ENCODE data around the gene CLIP1.
"Not testable (repeated sequence)": the region's sequence is repeated elsewhere in the genome, so short reads cannot be mapped to it uniquely, and the experiment has no call there.

CLIP1 gene

DNA sequence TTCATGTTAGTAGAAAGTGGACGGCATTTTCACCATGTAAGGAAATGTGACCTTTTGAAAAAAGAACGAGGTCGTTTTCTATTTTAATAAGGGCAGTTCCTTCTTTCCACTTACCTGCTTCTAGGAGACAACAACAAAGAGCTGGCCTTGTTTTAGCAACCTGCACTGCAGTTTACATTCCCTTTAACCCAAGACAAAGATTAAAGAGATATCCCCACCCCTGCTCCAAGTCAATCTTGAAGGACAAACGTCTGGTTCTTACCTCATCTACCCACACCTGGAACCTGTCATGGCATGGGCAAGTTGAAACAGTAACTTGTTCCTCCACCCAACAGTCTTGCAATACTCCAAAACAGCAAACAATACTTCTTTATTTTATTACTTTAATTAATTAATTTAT is 45.5 kb upstream of the CLIP1 start:
- Histone ChIP-seq H3K79me2 (ENCODE audit: insufficient read depth, low read length) (no peaks in the 10 kb centered on the region), H3K4me1 (ENCODE audit: insufficient read depth, low read length) (no peaks in the 10 kb centered on the region), H4K20me1 (ENCODE audit: insufficient read depth, low read length) (no peaks in the 10 kb centered on the region), H3K36me3 (ENCODE audit: insufficient read depth, low read length) (peaks cover 11% of the 10 kb centered on the region; the same call in 1 of the 2 replicates), H3K27ac (ENCODE audit: low read length) (no peak overlapping the region), H3K9me3 (ENCODE audit: insufficient read depth, low read length, severe bottlenecking) (no peaks in the 10 kb centered on the region), H3K4me3 (ENCODE audit: low read depth in 1 of 2, low read length in 2 of 2) (no peak overlapping the region), H3K27me3 (ENCODE audit: insufficient read depth, low read length, poor library complexity) (no peaks in the 10 kb centered on the region), H3K9ac (ENCODE audit: low read depth, low read length) (no peak overlapping the region), H2AFZ (ENCODE audit: low read depth, low read length) (no peak overlapping the region), H3K4me2 (ENCODE audit: insufficient read depth, low read length) (no peak overlapping the region)
- DNase-seq (no peak), ATAC-seq (ENCODE audit: insufficient read depth, low read depth) (no peak)
- TF ChIP-seq EZH2 (IDR thresholded peaks at IDR 0.05; ENCODE audit: borderline replicate concordance, low read depth, low read length, severe bottlenecking) = no peak
- TF ChIP-seq, protein P1, sequence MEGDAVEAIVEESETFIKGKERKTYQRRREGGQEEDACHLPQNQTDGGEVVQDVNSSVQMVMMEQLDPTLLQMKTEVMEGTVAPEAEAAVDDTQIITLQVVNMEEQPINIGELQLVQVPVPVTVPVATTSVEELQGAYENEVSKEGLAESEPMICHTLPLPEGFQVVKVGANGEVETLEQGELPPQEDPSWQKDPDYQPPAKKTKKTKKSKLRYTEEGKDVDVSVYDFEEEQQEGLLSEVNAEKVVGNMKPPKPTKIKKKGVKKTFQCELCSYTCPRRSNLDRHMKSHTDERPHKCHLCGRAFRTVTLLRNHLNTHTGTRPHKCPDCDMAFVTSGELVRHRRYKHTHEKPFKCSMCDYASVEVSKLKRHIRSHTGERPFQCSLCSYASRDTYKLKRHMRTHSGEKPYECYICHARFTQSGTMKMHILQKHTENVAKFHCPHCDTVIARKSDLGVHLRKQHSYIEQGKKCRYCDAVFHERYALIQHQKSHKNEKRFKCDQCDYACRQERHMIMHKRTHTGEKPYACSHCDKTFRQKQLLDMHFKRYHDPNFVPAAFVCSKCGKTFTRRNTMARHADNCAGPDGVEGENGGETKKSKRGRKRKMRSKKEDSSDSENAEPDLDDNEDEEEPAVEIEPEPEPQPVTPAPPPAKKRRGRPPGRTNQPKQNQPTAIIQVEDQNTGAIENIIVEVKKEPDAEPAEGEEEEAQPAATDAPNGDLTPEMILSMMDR (IDR thresholded peaks at IDR 0.05; ENCODE audit: borderline replicate concordance, extremely low read depth, low read length, poor library complexity, severe bottlenecking) = no peak

- H3K9me3 ChIP-seq (ENCODE audit: insufficient read depth, low read length, severe bottlenecking); H3K27ac ChIP-seq (ENCODE audit: low read length); H3K36me3 ChIP-seq (ENCODE audit: insufficient read depth, low read length); H2AFZ ChIP-seq (ENCODE audit: low read depth, low read length); ATAC-seq (ENCODE audit: insufficient read depth, low read depth); H3K79me2 ChIP-seq (ENCODE audit: insufficient read depth, low read length); H3K4me3 ChIP-seq (ENCODE audit: low read depth in 1 of 2, low read length in 2 of 2); H3K4me1 ChIP-seq (ENCODE audit: insufficient read depth, low read length); H3K9ac ChIP-seq (ENCODE audit: low read depth, low read length); DNase-seq; H4K20me1 ChIP-seq (ENCODE audit: insufficient read depth, low read length); H3K4me2 ChIP-seq (ENCODE audit: insufficient read depth, low read length); H3K27me3 ChIP-seq (ENCODE audit: insufficient read depth, low read length, poor library complexity): not testable (repeated sequence)
Measured at GRCh38 chr12:122464317-122465042, 42.0 kb upstream of the CLIP1 start.

GRCh38 chr12:122460641-122461040 is 38.2 kb upstream of the CLIP1 start:
- Histone ChIP-seq H3K79me2 (ENCODE audit: insufficient read depth, low read length) (no peaks in the 10 kb centered on the region), H3K9ac (ENCODE audit: low read depth, low read length) (no peak overlapping the region), H2AFZ (ENCODE audit: low read depth, low read length) (no peak overlapping the region), H3K36me3 (ENCODE audit: insufficient read depth, low read length) (no peaks in the 10 kb centered on the region), H3K4me1 (ENCODE audit: insufficient read depth, low read length) (no peaks in the 10 kb centered on the region), H3K27me3 (ENCODE audit: insufficient read depth, low read length, poor library complexity) (no peaks in the 10 kb centered on the region), H4K20me1 (ENCODE audit: insufficient read depth, low read length) (no peaks in the 10 kb centered on the region), H3K27ac (ENCODE audit: low read length) (no peak overlapping the region), H3K4me3 (ENCODE audit: low read depth in 1 of 2, low read length in 2 of 2) (no peak overlapping the region), H3K4me2 (ENCODE audit: insufficient read depth, low read length) (no peak overlapping the region), H3K9me3 (ENCODE audit: insufficient read depth, low read length, severe bottlenecking) (no peaks in the 10 kb centered on the region)
- no peak for DNase-seq
- ATAC-seq (ENCODE audit: insufficient read depth, low read depth) = no peak
- TF ChIP-seq EZH2 (IDR thresholded peaks at IDR 0.05; ENCODE audit: borderline replicate concordance, low read depth, low read length, severe bottlenecking) = no peak
- TF ChIP-seq, protein P1 (IDR thresholded peaks at IDR 0.05; ENCODE audit: borderline replicate concordance, extremely low read depth, low read length, poor library complexity, severe bottlenecking) = no peak

DNA sequence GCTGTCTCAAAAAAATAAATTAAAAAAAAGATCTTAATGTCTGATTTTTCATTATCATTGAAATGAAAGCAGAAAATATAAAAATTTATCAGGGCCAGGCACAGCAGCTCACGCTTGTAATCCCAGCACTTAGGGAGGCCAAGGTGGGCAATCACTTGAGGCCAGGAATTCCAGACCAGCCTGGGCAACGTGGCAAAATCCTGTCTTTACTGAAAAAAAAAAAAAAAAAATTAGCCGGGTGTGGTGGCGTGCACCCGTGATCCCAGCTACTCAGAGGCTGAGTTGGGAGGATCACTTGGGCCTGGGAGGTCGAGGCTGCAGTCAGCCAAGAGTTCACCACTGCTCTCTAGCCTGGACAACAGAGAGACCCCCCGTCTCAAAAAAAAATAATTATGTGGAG is 37.6 kb upstream of the CLIP1 start:
- Histone ChIP-seq H3K9me3 (ENCODE audit: insufficient read depth, low read length, severe bottlenecking) (no peaks in the 10 kb centered on the region), H3K36me3 (ENCODE audit: insufficient read depth, low read length) (no peaks in the 10 kb centered on the region), H3K4me2 (ENCODE audit: insufficient read depth, low read length) (no peak overlapping the region), H3K9ac (ENCODE audit: low read depth, low read length) (no peak overlapping the region), H3K4me1 (ENCODE audit: insufficient read depth, low read length) (no peaks in the 10 kb centered on the region), H3K4me3 (ENCODE audit: low read depth in 1 of 2, low read length in 2 of 2) (no peak overlapping the region), H3K27ac (ENCODE audit: low read length) (no peak overlapping the region), H2AFZ (ENCODE audit: low read depth, low read length) (no peak overlapping the region), H3K79me2 (ENCODE audit: insufficient read depth, low read length) (no peaks in the 10 kb centered on the region), H4K20me1 (ENCODE audit: insufficient read depth, low read length) (no peaks in the 10 kb centered on the region), H3K27me3 (ENCODE audit: insufficient read depth, low read length, poor library complexity) (no peaks in the 10 kb centered on the region)
- TF ChIP-seq EZH2 (IDR thresholded peaks at IDR 0.05; ENCODE audit: borderline replicate concordance, low read depth, low read length, severe bottlenecking) = no peak
- TF ChIP-seq, protein P1 (IDR thresholded peaks at IDR 0.05; ENCODE audit: borderline replicate concordance, extremely low read depth, low read length, poor library complexity, severe bottlenecking) = no peak
- DNase-seq = no peak
- no peak for ATAC-seq (ENCODE audit: insufficient read depth, low read depth)
